ENCODE data around the gene WAS. TPM values are rescaled to one million over a fixed set of nuclear protein-coding genes. Genes with fewer than 3 reads are reported as not detected.

The WAS gene
- total RNA-seq, 1 experiment from 2014 or later, result 0.42 TPM

- peak; percentile 96 for DNase-seq (ENCODE audit: low read depth, low spot score)
- in situ Hi-C loops (cut with HindIII; ENCODE audit: low pct_unique_long_range_greater_than_20kb, low sequenced_read_pairs), result no loop called here
Observed at GRCh38 chrX:48737213-48737938, 53.8 kb downstream of the WAS start.

- no peak for DNase-seq (ENCODE audit: low read depth, low spot score)
- in situ Hi-C loops (cut with HindIII; ENCODE audit: low pct_unique_long_range_greater_than_20kb, low sequenced_read_pairs), result no loop called here
Observed at GRCh38 chrX:48737940-48738339, 54.3 kb downstream of the WAS start.

Small RNA genes lying within 50 kb of the gene (small RNA-seq; reads per million reads assigned to genes)
- gene RNU6-1056P, result 0 reads per million in 2 experiments

Other genes starting within 250 kb of the WAS start
- gene SLC38A5, start 213.5 kb upstream of the WAS start, total RNA-seq (2014; rRNA removed; shearing (Covaris generic)), result not detected in 2 replicates
- 39.2 and 48.3 TPM in 2 replicates for gene FTSJ1, start 207.6 kb upstream of the WAS start, total RNA-seq (2014; rRNA removed; shearing (Covaris generic))
- 13.7 and 16.1 TPM in 2 replicates for gene PORCN, start 174.8 kb upstream of the WAS start, total RNA-seq (2014; rRNA removed; shearing (Covaris generic))
- 50.2 and 53.6 TPM in 2 replicates for gene EBP, start 162.0 kb upstream of the WAS start, total RNA-seq (2014; rRNA removed; shearing (Covaris generic))
- gene TBC1D25, start 144.1 kb upstream of the WAS start, total RNA-seq (2014; rRNA removed; shearing (Covaris generic)), result 3.3 and 4.7 TPM in 2 replicates
- 220 and 221 TPM in 2 replicates for gene RBM3, start 109.3 kb upstream of the WAS start, total RNA-seq (2014; rRNA removed; shearing (Covaris generic))
- 46.8 and 50.4 TPM in 2 replicates for gene WDR13, start 86.3 kb upstream of the WAS start, total RNA-seq (2014; rRNA removed; shearing (Covaris generic))
- 6.5 and 6.9 TPM in 2 replicates for gene SUV39H1, start 12.9 kb downstream of the WAS start, total RNA-seq (2014; rRNA removed; shearing (Covaris generic))
- gene GLOD5, start 77.9 kb downstream of the WAS start, total RNA-seq (2014; rRNA removed; shearing (Covaris generic)), result not detected in 2 replicates
- not detected in 2 replicates for gene GATA1, start 102.8 kb downstream of the WAS start, total RNA-seq (2014; rRNA removed; shearing (Covaris generic))
- gene HDAC6, start 118.3 kb downstream of the WAS start, total RNA-seq (2014; rRNA removed; shearing (Covaris generic)), result 21.7 and 24.6 TPM in 2 replicates
- 0.40 TPM in 1 of 2 replicates, not detected in the other for gene ERAS, start 142.7 kb downstream of the WAS start, total RNA-seq (2014; rRNA removed; shearing (Covaris generic))
- gene PCSK1N, start 151.8 kb downstream of the WAS start, total RNA-seq (2014; rRNA removed; shearing (Covaris generic)), result 29.5 and 35.2 TPM in 2 replicates
- gene TIMM17B, start 214.0 kb downstream of the WAS start, total RNA-seq (2014; rRNA removed; shearing (Covaris generic)), result 34.9 and 39.7 TPM in 2 replicates
- gene PQBP1, start 214.1 kb downstream of the WAS start, total RNA-seq (2014; rRNA removed; shearing (Covaris generic)), result 50.3 and 72.2 TPM in 2 replicates
- 27.9 and 31.0 TPM in 2 replicates for gene SLC35A2, start 227.8 kb downstream of the WAS start, total RNA-seq (2014; rRNA removed; shearing (Covaris generic))
- gene PIM2, start 235.2 kb downstream of the WAS start, total RNA-seq (2014; rRNA removed; shearing (Covaris generic)), result 8.6 and 9.8 TPM in 2 replicates

Data from SK-MEL-5 (cell line).